ENCODE measurements around the gene CHTF8.
"Not testable (repeated sequence)": the region's sequence is repeated elsewhere in the genome, so short reads cannot be mapped to it uniquely, and the experiment has no call there.

The CHTF8 gene

DNA sequence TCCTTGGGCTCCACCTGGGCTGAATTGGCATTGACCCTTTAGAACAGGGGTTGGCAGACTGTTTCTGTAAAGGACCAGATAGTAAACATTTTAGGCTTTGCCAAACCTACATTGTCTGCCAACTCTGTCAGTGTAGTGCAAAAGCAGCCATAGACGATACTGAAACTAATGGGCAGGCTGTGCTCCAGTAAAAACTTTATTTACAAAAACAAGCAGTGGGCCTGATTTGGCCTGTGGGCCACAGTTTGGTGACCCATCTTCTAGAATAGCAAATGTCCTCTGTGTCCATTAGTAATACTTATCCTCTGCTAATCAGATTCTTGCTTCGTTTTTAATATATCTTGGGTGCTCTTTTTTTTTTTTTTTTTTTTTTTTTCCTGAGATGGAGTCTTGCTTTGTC, 6.2 kb upstream of the CHTF8 start:
- DNase-seq = no peak

DNA sequence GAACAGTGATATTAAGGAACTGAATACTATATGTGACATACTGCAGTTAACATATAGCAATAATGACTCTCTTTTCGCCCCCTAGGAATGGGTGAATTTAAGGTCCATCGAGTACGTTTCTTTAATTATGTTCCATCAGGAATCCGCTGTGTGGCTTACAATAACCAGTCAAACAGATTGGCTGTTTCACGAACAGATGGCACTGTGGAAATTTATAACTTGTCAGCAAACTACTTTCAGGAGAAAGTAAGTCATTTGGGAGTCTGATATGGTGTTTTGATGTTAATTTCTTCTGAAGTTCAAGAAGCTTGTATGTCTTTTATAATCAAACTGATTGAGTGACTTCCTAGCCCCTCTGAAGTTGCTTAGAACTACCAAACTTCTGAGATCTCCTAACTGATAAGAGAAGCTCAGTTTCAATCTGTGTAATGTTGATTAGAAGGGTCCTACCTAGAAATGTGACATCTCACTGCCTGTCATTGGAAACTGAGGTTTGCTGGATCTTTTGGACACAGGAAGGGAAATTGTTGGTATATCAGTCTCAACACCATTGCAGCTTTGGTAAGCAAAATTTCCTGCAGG, 1.1 kb upstream of the CHTF8 start:
- no peak for DNase-seq

DNA sequence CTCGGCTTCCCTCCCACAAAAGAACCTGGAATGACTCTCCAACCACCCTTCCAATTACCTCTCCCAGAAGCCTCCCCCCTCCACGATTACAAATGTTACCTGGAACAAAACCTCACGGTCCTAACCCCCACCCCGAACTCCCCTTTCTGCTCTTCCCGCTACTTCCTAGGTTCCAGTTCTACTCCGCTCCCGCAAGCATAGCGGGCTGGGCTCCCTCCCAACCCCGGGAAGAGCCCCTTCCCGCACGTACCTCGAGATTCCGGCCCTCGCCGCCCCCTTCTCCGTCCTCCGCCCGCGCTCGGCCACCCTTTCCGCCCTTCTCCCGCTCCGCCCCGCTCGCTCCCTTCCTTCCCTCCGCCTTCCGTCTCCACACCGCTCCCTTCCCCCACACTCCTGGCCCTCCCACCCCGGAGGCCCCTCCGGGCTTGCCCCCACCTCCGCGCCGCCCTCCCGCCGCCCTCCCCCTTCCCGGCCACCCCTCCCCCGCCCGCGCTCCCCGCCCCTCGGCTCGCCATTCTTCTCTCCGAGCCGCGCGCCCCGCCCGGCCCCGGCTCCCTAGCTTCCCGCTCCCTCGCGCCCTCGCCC, 457 bp downstream of the CHTF8 start:
- peak; percentile 6 for DNase-seq

DNA sequence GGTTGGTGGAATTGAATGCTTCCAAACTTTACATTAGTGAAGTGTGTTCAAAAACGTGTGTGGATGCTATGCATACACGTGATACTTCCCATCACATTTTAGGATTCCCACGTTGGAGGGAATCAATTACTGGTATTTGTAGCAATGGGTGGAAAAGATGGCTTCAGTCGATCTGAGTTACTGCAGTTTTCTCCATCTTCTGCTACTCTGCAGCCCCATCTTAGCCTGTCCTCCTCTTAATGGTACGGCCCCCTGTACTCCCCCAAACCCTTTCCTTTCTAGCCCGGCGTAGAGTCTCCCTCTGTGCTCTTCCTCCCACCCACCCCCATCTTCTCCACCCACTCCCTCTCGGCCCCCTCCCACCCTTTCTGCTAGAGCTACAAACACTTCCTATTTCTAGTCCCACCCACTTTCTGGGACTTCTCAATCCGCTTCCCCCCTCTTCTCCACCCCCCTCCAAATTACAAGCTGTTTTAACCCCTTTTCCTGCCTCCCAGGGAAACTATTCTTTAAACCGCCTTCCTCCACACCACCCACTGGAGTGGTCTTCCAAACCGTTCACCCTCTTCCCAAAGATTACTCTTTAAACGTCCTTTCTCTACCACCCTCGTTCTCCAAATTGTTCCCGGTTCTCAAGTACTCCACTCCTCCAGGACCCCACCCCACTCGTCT, 1.1 kb downstream of the CHTF8 start:
- DNase-seq = no peak

DNA sequence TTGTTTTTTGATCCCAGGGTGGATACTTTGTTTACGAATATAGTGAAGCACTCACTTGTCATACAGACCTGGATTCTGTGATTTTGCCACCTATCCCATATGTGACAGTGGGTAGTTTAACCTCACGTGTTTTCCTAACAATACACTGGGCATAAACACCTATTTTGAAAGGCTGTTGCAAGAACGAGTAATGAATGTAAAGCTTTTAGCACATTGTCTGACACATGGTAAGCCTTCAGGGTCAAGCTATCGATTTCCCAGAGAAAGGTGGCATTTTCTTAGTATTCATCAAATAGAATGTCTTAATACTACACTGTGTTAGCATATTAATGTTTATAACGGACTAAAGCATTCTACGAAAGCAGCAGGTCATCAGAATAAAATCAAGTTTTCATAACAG, 1.9 kb downstream of the CHTF8 start:
- no peak for DNase-seq

DNA sequence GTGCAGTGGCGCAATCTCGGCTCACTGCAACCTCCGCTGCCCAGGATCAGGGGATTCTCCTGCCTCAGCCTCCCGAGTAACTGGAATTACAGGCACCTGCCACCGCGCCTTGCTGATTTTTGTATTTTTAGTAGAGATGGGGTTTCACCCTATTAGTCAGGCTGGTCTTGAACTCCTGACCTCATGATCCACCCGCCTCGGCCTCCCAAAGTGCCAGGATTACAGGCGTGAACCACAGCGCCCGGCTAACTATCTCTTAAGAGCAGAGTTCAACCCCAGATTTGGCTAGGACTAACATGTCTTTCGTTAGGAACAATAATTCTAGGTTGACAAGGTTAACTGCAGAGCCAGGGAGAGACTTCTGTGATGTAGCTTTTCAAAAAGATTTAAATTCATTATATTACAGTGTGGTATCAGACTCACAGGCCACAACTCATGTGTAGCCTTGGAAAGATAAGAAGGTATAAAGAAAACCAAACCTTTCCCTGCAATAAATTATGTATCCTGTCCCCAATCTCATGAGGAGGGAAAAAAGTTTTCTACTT, 4.3 kb downstream of the CHTF8 start:
- DNase-seq = no peak

DNA sequence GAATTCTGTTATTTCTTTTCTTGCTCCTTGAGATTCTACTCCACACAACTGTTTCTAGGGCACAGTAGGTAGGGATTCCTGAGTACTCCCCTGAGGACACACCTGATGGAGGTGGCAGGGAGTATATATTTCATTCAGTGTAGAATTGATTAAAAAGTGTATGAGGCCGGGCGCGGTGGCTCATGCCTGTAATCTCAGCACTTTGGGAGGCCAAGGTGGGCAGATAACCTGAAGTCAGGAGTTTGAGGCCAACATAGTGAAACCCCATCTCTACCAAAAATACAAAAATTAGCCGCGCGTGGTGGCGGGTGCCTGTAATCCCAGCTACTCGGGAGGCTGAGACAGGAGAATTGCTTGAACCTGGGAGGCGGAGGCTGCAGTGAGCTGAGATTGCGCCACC, 5.6 kb downstream of the CHTF8 start:
- DNase-seq = not testable (repeated sequence)

DNA sequence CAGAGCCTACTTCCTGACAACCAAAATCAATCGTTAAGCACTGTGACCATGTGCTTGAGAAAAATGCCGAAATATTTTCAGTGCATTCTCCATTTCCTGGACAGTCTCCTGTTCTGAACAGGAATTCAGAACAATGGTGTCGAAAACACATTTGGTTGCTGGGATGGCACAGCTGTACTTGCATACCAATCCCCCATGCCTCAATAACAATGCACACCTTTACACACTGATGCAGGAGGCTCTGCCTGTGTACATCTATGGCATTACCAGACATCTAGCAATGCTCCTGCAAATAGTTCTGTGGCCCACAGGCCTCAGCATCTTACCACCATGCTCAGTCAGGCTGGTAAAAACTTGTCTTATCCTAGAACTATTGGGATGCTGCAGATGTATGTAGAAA, 6.2 kb downstream of the CHTF8 start:
- no peak for DNase-seq

DNA sequence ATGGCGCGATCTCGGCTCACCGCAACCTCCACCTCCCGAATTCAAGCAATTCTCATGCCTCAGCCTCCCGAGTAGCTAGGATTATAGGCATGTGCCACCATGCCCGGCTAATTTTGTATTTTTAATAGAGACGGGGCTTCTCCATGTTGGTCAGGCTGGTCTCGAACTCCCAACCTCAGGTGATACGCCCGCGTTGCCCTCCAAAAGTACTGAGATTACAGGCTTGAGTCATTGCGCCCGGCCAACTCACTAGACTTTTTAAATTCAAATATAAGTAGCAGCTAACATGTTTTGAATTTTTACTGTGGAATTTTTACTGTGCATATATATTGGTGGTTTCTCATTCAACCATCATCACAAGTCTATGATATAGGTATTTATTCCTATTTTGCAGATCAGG, 7.4 kb downstream of the CHTF8 start:
- not testable (repeated sequence) for DNase-seq

DNA sequence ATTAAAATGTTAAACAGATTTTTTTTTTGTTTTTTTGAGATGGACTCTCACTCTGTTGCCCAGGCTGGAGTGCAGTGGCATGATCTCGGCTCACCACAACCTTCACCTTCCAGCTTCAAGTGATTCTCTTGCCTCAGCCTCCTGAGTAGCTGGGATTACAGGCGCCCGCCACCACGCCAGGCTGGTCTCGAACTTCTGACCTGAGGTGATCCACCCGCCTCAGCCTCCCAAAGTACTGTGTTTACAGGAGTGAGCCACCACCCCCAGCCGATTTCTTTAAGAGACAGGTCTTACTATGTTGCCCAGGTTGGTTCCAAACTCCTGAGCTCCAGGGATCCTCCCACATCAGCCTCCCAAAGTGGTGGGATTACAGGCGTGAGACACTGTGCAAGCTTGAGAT, 8.0 kb downstream of the CHTF8 start:
- DNase-seq = not testable (repeated sequence)

DNA sequence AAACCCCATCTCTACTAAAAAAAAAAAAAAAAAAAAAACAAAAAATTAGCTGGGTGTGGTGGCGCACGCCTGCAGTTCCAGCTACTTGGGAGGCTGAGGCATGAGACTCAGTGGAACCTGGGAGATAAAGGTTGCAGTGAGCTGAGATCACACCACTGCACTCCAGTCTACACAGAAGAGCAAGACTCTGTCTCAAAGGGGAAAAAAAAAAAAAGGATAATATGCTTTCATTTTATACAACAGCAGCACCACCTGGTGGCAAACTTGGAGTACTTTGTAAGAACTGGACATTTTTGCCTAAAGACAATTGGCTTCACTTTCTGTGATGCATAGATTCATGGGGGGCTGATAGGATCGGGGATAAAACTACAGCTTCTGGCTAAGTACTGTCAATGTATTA, 8.5 kb downstream of the CHTF8 start:
- peak; percentile 20 for DNase-seq

DNA sequence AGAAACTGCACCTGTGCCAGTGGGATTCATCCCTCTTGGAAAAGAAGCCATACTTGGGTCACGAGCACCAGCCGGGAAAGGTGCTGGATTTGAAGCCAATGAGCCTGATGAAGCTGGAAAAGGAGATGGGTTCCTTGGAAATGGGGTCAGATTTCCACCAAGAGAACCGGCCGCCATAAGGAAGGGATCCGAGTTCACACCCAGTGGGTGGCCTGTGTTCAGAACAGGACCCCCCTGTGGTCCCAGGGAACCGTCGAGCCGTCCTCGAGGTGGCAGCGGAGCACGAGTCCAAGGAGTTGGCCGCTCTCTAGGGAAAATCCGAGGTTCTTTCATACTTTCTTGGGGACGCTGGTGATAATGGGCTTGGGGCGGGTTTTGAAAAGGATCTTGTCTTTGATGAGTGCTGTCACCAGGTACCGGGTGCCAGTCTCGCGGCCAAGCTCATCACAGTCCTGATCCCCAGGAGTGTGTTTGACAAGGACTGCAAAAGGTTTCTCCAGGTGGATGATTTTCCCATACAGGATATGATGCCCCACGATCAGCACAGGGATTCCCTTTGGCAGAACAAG, 12.2 kb downstream of the CHTF8 start:
- no peak for DNase-seq

DNA sequence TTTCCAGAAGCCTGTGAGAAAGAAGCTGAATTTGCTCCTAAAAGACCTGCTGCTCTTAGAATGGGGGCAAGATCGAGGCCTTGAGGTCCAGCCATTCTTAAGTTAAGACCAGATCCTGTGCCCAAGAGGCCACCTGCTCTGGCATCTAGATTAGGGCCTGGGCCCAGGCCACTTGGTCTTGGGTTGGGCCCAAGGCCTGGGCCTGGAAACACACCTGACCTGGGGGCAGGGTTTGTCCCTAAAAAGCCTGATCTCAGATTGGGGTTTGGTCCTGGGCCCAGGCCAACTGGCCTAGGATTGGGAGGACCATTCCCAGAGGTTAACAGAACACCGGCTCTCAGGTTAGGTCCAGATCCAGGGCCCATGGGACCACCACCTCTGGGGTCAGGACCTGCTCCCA, 12.9 kb downstream of the CHTF8 start:
- DNase-seq = no peak

DNA sequence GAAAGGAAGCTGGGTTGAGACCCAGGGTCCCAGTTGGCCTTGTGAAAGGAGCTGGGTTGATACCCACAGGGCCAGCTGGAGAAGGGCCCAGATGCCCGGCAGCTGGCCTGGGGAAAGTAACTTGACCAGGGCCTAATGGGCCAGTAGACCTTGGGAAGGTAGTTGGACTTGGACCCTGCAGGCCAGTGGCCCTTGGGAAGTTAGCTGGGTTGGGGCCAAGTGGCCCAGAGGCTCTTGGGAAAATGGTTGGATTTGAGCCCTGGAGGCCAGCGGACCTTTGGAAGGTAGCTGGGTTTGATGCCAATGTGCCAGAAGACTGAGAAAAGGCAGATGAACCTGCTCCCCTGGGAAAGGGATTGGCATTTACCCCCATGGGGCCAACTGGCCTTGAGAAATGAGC, 13.4 kb downstream of the CHTF8 start:
- no peak for DNase-seq

DNA sequence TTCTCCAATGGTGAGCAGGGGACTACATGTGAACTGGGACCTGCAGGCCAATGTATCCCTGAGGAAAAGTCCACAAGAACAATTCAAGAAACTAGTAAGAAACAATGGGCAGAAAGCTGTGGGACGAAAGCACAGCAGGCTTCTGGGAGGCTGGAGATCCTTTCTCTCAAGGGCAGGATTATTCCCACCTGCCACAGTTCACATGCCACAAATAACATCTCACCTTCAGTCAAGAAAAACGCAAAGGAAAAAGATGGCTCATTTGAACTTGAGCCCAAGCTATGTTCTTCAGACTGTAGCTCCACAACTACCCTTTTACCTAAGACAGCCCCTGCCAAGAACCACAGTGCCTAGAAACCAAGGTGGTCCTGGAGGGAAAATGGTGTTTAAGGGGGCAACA, 13.9 kb downstream of the CHTF8 start:
- DNase-seq = no peak

DNA sequence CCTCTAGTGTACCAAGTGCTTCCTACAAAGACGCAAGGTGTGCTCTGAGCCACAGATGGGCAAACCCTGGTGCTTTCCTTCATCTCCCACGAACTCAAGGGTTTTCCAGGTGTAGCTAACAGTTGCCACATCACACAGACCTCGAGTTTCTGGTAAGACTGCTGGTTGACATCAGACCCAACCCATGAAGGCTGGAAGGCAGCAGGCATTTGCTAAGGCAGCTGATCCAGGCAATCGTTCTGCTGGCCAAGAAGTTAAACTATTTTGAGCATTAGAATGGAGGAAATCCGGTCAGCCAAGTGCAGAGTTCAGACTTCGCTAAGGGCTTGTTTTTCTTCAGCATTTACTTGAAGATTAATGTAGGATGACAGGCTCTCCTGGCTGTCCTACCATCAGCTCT, 15.5 kb downstream of the CHTF8 start:
- no peak for DNase-seq

DNA sequence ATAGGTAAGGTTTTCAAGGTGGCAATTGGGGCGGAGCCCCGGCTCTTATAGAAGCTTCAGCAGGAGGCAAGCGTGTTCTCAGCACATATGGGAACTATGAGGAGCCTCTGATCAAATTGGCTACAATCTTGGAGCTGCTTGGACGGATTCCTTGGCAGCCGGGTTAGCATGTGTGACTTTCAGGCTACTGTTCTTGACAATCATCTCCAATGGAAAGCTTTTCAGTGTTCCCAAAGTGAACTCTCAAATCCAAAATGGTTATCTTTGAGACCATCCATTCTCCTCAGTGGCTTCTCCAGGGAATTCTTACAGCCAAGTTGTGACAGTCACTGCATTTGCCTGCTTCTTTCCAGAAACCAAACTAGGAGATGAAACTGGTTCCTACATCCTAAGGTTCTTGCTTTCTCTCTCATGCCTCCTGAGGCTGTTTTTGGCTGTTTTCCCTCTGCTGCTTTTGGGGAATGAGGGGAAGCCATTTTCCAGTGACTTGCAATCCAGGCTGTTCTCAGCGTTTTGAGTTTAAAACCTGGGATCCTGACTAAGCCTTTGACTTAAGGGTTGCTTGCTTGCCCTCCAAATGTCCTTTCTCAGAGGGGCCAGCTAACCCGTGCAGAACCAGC, 16.0 kb downstream of the CHTF8 start:
- no peak for DNase-seq

DNA sequence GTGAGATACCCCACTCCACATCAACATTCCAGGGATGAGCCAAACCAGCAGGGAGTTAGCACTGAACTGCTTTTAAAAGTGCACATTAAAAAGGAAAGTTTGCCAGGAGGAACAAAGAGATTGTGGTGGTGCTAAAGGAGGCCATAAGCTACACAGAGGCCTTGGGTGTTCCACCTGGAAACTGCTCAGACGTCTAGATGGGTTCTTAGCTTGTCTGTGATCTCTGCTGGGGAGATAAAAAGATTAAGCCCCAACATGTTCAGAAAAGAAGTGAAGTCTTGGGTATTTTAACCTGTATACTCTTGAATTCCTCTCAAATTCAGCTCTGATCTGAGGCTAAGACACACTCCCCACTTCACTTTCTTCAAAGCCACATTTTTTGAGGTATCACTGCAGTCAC, 16.6 kb downstream of the CHTF8 start:
- no peak for DNase-seq

DNA sequence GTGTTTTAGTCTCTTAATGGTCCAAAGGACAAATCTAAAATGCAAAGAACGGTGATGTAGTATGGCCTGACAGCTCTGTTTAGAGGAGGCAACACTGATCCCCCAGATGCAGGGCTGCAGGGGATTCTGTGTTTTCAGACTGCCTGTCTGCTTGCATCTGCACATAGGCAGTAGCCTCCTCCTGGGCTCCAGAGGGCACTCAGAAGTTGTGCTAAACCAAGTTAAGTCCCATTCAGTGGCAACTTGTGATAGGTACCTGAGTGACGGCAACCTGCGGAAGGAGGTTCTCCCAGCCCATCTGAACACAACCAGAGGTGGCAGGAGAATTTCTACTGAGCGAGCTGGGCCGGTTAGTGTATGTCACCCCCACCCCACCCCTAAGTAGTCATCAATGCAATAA, 17.0 kb downstream of the CHTF8 start:
- no peak for DNase-seq

DNA sequence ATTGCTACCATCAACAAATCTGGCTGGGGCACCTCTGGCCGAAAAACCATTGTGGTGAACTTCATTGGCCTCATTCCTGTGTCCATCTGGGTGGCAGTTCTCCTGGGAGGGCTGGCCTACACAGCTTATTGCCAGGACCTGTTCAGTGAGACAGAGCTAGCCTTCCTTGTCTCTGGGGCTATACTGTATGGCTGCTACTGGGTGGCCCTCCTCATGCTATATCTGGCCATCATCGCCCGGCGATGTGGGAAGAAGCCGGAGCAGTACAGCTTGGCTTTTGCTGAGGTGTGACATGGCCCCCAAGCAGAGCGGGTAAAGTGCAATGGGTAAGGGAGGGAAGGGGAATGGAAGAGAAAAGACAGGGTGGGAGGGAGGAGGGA, 17.4 kb downstream of the CHTF8 start:
- DNase-seq = no peak

DNA sequence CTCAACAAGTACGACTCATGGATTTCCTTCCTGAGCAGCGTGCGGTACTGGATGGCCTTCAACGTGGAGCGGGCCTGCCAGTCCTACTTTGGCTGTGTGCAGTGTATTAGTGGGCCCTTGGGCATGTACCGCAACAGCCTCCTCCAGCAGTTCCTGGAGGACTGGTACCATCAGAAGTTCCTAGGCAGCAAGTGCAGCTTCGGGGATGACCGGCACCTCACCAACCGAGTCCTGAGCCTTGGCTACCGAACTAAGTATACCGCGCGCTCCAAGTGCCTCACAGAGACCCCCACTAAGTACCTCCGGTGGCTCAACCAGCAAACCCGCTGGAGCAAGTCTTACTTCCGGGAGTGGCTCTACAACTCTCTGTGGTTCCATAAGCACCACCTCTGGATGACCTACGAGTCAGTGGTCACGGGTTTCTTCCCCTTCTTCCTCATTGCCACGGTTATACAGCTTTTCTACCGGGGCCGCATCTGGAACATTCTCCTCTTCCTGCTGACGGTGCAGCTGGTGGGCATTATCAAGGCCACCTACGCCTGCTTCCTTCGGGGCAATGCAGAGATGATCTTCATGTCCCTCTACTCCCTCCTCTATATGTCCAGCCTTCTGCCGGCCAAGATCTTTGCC, 17.9 kb downstream of the CHTF8 start:
- DNase-seq = no peak

DNA sequence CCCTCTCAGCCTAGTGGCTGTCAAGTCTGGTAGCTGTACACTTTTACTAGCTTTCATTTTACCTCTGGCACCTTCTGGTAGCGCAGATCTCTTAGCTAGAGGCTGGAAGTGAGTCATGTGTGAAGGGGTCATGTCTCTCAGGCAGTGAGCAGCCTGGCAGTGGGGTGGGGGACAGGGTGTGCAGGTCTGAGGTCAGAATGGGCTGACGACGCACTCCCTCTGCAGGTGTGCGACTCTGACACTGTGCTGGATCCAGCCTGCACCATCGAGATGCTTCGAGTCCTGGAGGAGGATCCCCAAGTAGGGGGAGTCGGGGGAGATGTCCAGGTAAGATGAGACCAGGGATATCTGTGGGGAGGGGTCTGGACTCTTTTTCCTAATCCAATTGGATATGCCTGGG, 19.2 kb downstream of the CHTF8 start:
- no peak for DNase-seq

Measured in NCI-H1417 treated with DMSO at 0.1 percent for 48 hours (cell line).